PFSK-1 (cell line): ENCODE data around the gene ITLN1.

ENCODE experiments used
- FOXP2 ChIP-seq: optimal IDR thresholded peaks from 2 replicates; pipeline ENCODE3; 2011; ENCODE audit warnings: borderline replicate concordance, control low read depth, inconsistent platforms; ENCODE audit not compliant: insufficient read depth; ENCODE audit errors: extremely low read length, extremely low read depth
- POLR2AphosphoS5 ChIP-seq: IDR thresholded peaks from 2 replicates; pipeline ENCODE4 v1.6.1; 2012; ENCODE audit warnings: low read depth, mild to moderate bottlenecking, control low read depth, low read length, moderate library complexity
- SIN3A ChIP-seq: IDR thresholded peaks from 2 replicates; pipeline ENCODE4 v1.6.1; 2012; ENCODE audit warnings: mild to moderate bottlenecking, low read length, moderate library complexity, borderline replicate concordance; ENCODE audit not compliant: insufficient read depth
- TAF1 ChIP-seq: IDR thresholded peaks from 2 replicates; pipeline ENCODE4 v1.6.1; 2012; ENCODE audit warnings: low read length, control low read depth, borderline replicate concordance; ENCODE audit not compliant: insufficient read depth
- TF ChIP-seq, protein P1 (sequence below), 2 experiments: IDR thresholded peaks; 2 replicates each; pipeline versions ENCODE4 v1.6.1 to v1.8.0; 2011 to 2012; ENCODE audit warnings: low read depth in 2 of 2, low read length in 2 of 2, control low read depth in 1 of 2, inconsistent platforms in 1 of 2, mild to moderate bottlenecking in 1 of 2, moderate library complexity in 1 of 2; ENCODE audit not compliant: insufficient read depth in 1 of 2

The ITLN1 gene

DNA sequence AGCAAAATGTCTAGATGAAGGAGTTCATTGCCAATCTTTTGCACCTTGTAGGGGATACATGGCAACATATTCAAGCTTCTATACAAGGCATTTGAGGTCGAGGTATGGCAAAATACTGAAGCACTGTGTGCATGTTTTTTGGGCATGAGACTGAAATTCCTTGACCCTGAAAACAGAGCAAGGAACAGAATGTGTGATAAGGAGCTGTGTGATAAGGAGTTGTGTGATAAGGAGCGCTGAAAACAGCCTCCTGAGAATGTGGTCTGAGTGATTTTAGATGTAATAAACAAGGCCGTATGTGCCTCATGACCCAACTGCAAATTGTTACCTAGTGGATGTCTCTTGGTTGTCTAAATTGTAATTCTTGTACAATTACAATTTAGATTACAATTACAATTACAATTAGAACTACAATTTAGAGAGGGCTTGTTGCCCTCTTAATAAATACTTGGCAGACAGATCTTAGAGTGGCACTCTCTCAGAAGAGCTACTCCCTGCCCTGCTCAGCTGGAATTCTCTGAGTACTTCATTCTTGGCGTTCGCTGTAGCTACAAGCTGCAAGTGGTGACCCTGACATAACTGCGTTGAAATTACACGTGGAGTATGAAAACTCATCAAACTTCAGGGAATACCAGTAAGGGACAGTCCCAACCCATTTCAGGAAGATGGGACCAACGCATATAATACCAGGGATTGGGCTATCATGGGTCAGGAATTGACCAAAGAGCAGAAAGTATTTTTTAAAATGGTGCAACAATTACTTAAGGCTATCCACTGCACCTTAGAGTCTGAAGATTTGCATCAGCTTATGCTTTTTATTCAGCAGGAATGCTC, 20.0 kb upstream of the ITLN1 start:
- TF ChIP-seq POLR2AphosphoS5 (no peak), TAF1 (no peak), SIN3A (no peak), FOXP2 (no peak)
- TF ChIP-seq, protein P1, sequence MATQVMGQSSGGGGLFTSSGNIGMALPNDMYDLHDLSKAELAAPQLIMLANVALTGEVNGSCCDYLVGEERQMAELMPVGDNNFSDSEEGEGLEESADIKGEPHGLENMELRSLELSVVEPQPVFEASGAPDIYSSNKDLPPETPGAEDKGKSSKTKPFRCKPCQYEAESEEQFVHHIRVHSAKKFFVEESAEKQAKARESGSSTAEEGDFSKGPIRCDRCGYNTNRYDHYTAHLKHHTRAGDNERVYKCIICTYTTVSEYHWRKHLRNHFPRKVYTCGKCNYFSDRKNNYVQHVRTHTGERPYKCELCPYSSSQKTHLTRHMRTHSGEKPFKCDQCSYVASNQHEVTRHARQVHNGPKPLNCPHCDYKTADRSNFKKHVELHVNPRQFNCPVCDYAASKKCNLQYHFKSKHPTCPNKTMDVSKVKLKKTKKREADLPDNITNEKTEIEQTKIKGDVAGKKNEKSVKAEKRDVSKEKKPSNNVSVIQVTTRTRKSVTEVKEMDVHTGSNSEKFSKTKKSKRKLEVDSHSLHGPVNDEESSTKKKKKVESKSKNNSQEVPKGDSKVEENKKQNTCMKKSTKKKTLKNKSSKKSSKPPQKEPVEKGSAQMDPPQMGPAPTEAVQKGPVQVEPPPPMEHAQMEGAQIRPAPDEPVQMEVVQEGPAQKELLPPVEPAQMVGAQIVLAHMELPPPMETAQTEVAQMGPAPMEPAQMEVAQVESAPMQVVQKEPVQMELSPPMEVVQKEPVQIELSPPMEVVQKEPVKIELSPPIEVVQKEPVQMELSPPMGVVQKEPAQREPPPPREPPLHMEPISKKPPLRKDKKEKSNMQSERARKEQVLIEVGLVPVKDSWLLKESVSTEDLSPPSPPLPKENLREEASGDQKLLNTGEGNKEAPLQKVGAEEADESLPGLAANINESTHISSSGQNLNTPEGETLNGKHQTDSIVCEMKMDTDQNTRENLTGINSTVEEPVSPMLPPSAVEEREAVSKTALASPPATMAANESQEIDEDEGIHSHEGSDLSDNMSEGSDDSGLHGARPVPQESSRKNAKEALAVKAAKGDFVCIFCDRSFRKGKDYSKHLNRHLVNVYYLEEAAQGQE (IDR thresholded peaks at IDR 0.05; ENCODE audit: insufficient read depth in 1 of 2, low read depth in 2 of 2, low read length in 2 of 2) = no peak

DNA sequence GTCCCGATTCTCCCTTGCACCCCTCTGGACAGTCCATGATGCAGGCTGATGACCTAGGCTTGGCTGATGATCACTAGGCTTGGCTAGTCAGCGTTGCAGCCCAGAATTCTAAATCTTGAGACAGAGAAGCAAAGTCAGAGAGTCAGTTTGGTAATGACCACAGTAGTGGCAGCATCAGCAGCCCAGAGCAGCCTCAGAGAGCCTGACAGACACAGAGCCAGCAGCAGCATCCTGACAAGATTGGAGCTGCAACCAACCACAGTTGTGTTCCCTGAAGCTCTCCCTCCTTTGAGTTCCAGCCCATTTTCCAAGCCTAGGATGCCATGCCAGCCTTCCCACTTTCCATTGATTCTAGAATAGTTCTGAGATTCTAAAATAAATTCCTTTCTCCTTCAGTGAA, 16.8 kb upstream of the ITLN1 start:
- TF ChIP-seq POLR2AphosphoS5 (no peak), FOXP2 (no peak)

DNA sequence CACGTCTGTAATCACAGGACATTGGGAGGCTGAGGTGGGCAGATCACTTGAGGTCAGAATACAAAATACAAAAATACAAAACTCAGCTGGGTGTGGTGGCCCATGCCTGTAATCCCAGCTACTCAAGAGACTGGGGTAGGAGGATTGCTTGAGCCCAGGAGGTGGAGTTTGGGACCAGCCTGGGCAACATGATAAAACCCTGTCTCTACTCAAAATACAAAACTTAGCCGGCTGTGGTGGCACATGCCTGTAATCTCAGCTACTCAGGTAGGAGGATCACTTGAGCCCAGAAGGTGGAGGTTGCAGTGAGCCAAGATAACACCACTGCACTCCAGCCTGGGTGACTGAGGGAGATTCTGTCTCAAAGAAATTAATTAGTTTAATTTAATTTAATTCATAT, 6.5 kb upstream of the ITLN1 start:
- no peak for TF ChIP-seq SIN3A
- no peak for TF ChIP-seq TAF1

DNA sequence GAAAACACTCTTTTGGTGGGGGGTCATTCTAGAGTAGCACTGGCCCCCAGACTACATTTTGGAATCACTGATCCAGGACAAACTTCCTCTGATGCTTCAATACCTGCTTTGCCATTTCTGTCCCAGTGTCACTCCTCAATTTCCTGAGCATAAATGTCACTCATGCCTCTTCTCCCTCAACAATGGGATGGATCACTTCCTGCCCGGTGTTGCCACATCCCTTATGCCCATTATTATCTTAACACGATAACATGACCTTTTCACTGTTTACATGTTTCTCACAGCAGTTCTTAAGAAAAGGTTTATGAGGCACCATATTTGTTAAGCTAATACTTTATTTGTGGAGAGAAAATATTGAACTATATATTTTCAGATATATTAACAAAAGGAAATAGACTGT, 3.9 kb upstream of the ITLN1 start:
- TF ChIP-seq, protein P1 (IDR thresholded peaks at IDR 0.05; ENCODE audit: insufficient read depth in 1 of 2, low read depth in 2 of 2, low read length in 2 of 2) = no peak
- TF ChIP-seq POLR2AphosphoS5 = no peak

DNA sequence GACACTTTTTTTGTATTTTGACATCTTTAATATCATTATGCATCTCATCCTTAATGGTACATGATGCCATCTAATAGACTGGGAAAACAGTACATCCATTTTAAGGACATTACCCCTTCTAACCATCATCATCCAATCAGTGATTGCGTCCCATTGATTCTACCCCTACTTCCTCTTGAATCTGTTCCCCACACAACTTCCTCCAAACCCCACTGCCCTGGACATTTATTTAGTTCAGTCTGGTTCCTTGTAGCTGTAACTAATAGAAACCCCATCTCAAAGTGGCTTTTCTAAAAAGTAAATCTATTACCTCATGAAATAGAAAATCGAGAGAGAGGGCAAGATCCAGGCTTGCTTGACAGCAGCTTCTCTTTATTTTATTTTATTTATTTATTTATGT, 2.1 kb upstream of the ITLN1 start:
- no peak for TF ChIP-seq SIN3A
- TF ChIP-seq FOXP2 = no peak
- no peak for TF ChIP-seq TAF1
- TF ChIP-seq, protein P1 (IDR thresholded peaks at IDR 0.05; ENCODE audit: insufficient read depth in 1 of 2, low read depth in 2 of 2, low read length in 2 of 2) = no peak
- TF ChIP-seq POLR2AphosphoS5 = no peak

DNA sequence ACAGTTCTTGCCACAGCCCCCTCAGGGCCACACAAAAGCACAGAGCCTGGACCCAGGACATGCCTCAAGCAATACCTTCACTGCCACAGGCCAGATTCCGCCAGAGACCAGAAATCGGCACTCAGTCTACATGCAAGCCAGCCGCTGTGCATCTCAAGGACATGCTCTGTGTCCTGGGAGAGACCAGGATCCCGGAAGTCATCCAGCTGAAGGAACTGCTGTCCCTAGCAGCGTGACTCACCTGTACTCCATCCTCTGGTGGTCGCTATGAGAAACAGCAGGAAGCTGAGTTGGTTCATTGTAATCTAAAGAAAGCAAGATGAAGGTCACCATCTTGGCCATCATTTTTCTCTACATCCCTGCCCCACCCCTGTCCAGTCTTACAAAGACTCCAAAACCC, 401 bp downstream of the ITLN1 start:
- no peak for TF ChIP-seq POLR2AphosphoS5
- TF ChIP-seq FOXP2 = no peak
- TF ChIP-seq, protein P1 (IDR thresholded peaks at IDR 0.05; ENCODE audit: insufficient read depth in 1 of 2, low read depth in 2 of 2, low read length in 2 of 2) = no peak
- no peak for TF ChIP-seq TAF1
- no peak for TF ChIP-seq SIN3A
